HG03135 (cell line): ENCODE data around the gene BICD2.

ENCODE experiments used
- ATAC-seq: cut with Tn5 transposase; IDR thresholded peaks from one replicate; pipeline ENCODE4 v1.9.1; 2021; ENCODE audit warnings: mild to moderate bottlenecking, moderate library complexity; ENCODE audit not compliant: unreplicated experiment

Gene BICD2

GRCh38 chr9:92728831-92729734 is 35.5 kb downstream of the BICD2 start:
- ATAC-seq: peak; percentile 85

DNA sequence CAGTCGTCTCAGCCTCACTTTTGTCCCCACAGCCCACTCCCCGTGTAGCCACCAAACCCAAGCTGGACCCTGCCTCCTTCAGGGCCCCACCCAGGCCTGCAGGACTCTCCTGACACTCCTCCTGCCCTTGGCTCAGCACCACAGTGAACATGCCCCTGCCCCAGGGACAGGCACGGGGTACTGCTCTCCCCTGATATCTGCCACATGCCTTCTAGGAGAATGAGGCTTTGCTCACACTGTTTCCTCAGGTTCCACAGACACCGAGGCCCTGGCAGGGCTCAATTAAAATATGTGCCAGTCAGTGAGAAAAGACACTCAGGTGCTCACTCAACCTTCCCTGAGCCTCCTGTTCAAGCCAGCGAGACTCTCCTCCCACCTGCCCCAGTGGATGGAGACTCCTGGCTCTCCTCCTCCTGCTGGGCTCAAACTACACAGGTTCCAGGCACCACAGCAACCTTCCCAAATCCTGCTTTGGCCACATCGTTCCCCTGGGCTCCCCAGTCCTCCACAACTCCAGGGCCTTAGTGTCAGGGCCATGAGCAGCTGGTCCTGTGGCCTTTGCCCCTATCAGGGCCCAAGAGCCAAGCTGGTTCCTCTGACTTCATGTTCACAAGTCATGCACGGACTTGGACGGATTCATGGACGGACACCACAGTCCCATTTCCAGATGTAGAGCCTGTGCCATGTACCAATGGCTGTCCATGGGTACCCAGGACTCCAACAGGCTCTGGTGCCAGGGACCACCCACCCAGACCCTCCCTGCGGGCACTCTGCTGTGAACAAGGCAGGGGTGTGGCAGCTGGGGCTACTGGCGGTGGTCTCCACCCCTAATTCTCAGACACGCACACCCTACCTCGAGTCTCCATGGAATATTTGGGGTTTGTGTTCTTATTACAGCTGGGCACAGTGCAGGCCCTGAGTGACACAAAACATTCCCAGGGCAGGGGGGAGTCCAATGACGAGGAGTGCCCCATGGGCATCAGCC is 36.6 kb downstream of the BICD2 start:
- ATAC-seq: no peak

DNA sequence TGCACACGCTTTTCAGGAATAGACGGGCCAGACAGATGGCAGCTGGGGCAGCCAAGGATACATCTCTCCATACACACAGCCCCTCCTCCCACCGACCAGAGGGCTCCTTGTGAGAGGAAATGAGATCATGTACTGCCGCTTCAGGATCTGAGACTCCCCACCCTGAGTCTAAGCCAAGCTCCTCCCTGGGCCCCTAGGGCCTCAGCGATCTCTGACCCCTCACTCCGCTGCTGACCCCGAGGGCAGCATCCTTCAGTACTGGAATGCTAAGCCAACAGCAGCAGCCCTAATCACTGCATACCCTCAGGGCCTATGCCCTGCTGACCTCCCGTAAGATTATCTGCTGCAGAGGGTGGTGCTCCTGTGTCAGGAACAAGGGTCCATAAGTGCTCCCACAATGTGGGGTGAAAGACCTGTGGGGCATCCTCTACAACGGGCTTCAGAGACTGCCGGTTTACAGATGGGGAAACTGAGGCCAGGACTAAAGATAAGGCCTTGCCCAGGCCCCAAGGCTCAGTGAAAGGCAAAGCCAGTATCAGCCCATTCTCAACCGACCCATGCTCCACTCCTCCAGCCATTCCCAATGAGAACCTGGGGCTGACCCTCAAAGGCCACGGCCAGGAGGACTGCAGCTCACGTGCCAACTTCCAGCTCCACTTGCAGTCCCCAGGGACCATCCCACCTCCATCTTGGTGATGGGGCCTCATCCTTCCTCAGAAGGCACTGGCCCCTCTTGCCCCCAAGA is 37.5 kb downstream of the BICD2 start:
- ATAC-seq: no peak

DNA sequence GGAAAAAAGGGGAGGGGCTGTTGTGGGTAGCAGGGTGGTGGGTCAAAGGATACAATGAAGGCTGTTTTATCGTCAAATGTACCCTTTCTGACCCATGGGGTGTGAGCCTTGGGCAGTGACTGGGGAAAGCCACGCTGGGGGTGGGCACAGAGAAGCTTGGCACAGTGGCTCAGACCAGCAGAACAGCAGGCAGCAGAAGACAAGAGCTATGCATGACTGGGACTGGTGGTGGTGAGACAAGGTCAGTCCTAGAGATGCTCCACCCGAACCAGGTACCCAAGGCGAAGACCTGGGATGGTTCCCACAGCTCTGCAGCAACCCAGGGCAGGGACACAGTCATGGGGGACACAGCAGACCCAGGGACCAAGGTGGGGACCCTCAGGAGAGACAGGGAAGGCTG is 38.3 kb downstream of the BICD2 start:
- no peak for ATAC-seq

DNA sequence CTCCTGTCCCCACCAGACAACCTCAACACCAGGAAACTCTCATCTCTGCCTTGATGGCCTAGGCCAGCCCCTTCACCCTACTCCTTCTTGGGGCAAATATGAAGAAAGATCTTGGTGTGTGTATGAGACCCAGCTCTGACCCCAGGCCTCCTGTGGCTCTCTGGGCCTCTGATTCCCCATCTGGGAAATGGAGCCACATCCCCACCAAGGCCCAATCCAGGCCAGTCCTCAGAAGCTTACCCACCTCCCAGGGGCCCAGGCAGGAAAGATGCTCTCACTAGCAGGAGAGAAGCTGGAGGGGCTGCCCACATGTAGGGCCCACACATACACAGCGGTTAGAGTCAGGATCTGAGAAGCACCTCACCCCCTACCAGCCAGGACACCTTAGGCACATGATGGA is 38.9 kb downstream of the BICD2 start:
- no peak for ATAC-seq

DNA sequence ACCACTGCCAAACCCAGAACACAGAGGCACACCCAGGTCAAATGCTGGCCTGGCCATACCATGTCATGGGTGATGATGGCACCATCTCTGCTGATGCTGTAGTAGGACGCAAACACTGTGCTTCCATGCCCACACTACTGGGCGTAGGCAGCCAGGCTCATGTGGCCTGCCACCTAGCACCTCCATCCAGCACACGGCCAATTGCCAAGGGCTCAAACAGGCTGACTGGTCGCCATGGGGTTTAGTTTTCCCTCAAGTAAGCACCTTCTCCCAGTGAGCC is 39.4 kb downstream of the BICD2 start:
- ATAC-seq: no peak

GRCh38 chr9:92724528-92725265 is 39.9 kb downstream of the BICD2 start:
- ATAC-seq: no peak

DNA sequence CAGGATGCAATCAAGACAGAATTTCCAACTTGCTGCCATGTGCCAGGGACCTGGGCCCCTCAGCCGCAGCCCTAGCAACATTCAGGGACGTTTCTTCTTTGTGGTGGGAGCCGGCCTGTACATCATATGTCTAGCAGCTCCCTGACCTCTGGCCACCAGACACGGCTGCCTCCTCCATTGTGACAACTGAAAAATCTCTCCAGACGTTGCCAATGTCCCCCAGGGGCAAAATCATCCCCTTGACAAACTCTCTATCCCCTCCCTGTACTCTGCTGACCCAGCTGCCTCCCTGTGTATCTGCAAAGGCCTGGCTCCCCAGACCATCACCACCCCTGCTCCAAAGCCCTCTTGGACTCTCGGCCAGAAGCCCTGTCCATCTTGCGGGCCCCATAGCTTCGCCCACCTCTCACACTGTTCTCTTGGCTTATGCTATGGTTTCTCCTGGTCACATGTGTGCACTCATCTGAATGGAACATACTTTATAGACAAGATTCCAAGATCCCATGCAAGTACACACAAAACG is 40.8 kb downstream of the BICD2 start:
- ATAC-seq: no peak

- ATAC-seq: no peak
These were observed 41.4 kb downstream of the BICD2 start for GRCh38 chr9:92723299-92723625.

DNA sequence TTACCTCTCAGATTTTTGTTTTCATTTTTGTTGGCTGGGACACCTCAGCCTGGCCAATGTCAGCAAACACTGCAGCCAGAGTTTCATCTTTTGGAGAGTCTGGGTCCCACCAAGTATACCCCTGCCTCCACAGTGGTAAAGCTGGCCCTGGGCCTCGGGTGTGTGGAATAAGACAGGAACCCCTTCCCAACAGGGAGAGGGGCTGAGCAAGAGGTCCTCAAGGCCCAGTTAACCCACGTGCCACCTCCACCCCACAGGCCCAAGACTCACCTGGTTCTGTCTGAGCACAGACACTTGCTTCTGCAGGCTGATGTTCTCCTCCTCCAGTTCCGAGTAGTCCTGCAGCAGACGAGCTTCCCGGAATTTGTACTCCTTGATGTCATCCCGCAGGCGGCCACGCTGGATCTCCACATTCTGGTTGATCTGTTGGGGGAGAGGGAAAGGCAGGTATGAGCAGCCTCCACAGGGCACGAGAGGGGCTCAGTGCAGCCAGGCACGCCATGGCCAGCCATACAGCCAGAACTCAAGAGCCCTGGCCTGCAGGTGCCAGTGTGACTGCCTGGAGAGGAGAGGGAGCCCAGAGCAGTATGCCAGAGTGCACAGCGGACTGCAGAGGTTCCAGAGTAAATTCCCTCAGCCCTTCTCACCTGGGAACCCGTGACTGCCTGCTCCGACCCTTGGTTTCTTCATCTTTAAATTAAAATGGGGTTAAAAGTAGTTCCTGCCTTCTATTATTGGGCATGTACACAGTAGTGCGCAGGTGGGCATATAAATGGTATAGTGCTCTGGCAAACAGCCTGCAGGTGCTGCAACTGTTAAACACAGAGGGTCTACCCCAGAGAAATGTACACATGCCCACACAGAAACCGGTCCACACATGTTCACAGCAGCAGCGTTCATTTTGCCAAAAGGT is 42.0 kb downstream of the BICD2 start:
- no peak for ATAC-seq

GRCh38 chr9:92721548-92721947 is 43.1 kb downstream of the BICD2 start:
- ATAC-seq: no peak

- no peak for ATAC-seq
These were observed 43.7 kb downstream of the BICD2 start for GRCh38 chr9:92720807-92721535.

DNA sequence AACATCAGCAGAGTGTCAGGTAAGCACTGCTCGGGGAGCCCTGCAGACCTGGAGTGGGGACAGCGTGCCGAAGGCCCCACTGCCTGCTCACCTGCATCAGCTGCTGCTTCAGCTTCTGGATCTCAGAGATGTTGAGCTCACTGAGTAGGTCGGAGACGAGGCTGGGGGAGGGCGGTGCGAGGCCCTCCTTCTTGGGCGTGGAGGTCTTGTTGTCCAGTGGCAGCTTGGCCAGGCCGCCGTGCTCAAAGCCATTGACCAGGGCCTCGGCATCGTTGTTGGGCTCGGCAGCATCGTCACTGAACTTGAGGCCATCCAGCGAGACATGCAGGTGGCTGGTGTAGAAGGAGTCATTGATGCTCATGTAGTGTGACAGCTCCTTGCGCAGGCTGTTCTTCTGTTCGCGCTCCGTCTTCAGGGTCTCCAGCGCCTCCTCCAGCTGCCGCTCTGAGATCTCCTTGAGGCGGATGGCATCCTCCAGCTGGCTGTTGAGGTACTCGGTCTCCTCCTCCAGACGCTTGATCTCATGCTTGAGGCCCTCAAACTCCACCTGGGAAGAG is 44.3 kb downstream of the BICD2 start:
- ATAC-seq: no peak

DNA sequence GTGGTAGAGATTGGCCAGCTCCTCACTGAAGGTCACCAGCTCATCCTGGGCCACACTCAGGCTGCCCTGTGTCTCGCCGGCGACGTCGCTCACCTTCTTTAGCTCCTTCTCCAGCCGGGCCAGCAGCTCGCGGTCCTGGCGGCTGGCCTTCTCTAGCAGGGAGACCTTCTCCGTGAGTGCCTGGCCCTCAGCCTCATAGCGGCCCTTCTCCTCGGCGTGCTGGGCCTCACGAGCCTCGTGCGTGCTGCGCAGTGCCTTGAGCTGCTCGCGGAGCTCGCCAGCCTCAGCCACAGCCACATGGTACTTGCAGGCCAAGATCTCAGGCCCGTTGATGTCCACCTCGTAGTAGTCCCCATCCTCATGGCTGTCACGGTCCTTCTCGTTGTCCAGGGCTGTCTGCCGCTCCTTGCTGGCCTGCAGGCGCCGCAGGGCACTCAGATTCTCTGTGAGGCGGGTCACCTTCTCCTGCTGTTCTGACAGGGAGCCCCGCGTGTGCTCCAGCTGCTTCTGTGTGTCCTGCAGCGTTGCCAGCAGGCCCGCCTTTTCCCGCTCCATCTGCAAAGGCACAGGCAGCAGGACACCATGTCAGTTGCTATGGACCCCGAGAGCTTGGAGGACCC is 45.5 kb downstream of the BICD2 start:
- ATAC-seq: no peak

- no peak for ATAC-seq
These were observed 46.3 kb downstream of the BICD2 start for GRCh38 chr9:92718086-92719001.

DNA sequence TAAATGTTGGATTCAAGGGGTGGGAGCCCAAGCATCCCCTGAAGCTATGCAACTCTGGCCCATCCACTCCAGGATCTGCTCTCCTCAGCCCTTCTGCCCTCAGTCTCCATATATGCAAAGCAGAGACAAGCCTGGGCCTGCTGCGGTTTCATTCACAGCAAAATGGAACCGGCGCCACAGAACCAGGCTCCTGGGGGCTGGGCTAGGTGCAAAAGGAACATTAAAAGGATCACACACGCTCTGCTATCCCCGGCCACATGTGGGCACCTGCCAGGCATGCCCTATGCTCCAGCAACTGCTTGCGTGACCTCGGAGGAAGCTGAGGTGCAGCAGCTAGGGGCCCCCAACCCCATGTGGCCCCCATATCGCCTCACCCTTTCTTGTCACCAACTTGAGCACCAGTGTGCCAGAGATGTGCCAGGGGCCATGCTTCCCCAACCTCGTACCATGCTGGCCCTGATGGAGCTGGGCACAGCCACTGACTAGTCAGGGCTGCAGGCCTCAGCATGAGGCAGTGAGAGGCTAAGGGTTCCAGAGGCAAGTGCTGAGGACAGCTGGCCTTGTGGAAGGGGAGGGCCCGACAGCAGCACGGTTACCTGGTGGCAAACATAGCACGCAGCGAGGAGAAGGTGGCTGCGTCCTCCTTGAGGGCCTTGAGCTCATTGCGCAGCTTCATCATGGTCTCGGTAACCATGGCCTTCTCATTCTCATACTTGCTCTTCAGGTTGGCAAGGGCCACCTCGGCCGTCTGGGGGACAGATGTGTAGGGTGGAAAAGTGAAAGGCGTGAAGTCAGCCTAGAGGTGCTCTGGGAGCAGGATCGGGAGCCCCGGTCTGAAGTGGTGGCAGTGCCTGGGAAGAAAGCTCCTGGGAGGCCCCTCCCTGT is 47.2 kb downstream of the BICD2 start:
- ATAC-seq: no peak
